ENCODE results near the gene TAF1D. TPM values are rescaled to one million over a fixed set of nuclear protein-coding genes. Genes with fewer than 3 reads are reported as not detected.

Gene TAF1D
- total and polyA plus RNA-seq, 7 experiments from 2014 or later, result 21.2 to 197 (median 156) TPM

GRCh38 chr11:93733474-93733873 lies 7.8 kb downstream of the TAF1D start:
- H3K4me1 ChIP-seq (ENCODE audit: control insufficient read depth in 2 of 2, insufficient read depth in 2 of 2, low read length in 2 of 2), result peaks cover 16 to 35% of the 10 kb centered on the region in 2 donors
- Mint-ChIP-seq H3K36me3 (peaks cover 0 to 73% (median 41%) of the 10 kb centered on the region in 5 donors), H3K27ac (peak overlapping the region in 6 of 9 donors; percentile 38 to 76 (median 59)), H3K9me3 (no peaks in the 10 kb centered on the region), H3K27me3 (no peaks in the 10 kb centered on the region), H3K4me1 (peaks cover 22 to 61% (median 48%) of the 10 kb centered on the region in 7 donors), H3K4me3 (peak overlapping the region in 1 of 10 donors; percentile 23)
- DNase-seq (no peak), ATAC-seq (no peak)
- no peaks in the 10 kb centered on the region for H3K9me3 ChIP-seq (ENCODE audit: control insufficient read depth in 2 of 3, low read length in 3 of 3)
- no peak overlapping the region for H3K4me3 ChIP-seq (ENCODE audit: low read length)
- H3K27ac ChIP-seq (ENCODE audit: low read depth, low read length), result peak overlapping the region; percentile 31
- peaks cover 47 to 76% (median 52%) of the 10 kb centered on the region in 3 experiments for H3K36me3 ChIP-seq (ENCODE audit: control insufficient read depth in 2 of 3, insufficient read depth in 3 of 3, low read length in 3 of 3)
- CTCF ChIA-PET, result no interaction called here
- intact Hi-C loops (cut with micrococcal nuclease), result no loop called here
- no peaks in the 10 kb centered on the region for H3K27me3 ChIP-seq (ENCODE audit: control insufficient read depth in 2 of 2, insufficient read depth in 2 of 2, low read length in 2 of 2)
- POLR2A ChIA-PET, result interaction anchor here (0.6 kb wide), 1 partner anchor 15 kb away, joined by 5 read pairs; no protein-coding TSS in a partner anchor

- ChIA-PET CTCF (interaction anchor here (0.6 kb wide), 1 partner anchor 25 kb away, joined by 3 read pairs; no protein-coding TSS in a partner anchor), POLR2A (interaction anchor here (4.8 kb wide), 1 partner anchor 9 kb away, joined by 32 read pairs; the partner anchor contains the start of genes C11orf54 and TAF1D)
- ATAC-seq (no peak), DNase-seq (no peak)
- peaks cover 12 to 50% (median 37%) of the 10 kb centered on the region in 7 donors for H3K4me1 Mint-ChIP-seq
- Histone ChIP-seq H3K27me3 (ENCODE audit: control insufficient read depth in 2 of 2, insufficient read depth in 2 of 2, low read length in 2 of 2) (no peaks in the 10 kb centered on the region), H3K27ac (ENCODE audit: low read depth, low read length) (peak overlapping the region; percentile 2), H3K4me1 (ENCODE audit: control insufficient read depth in 2 of 2, insufficient read depth in 2 of 2, low read length in 2 of 2) (peaks cover 6 to 24% of the 10 kb centered on the region in 2 donors), H3K9me3 (ENCODE audit: control insufficient read depth in 2 of 3, low read length in 3 of 3) (no peaks in the 10 kb centered on the region), H3K4me3 (ENCODE audit: low read length) (no peak overlapping the region), H3K36me3 (ENCODE audit: control insufficient read depth in 2 of 3, insufficient read depth in 3 of 3, low read length in 3 of 3) (peaks cover 40 to 75% (median 62%) of the 10 kb centered on the region in 3 experiments)
- H3K27ac Mint-ChIP-seq, result peak overlapping the region in 6 of 9 donors; percentile 43 to 67 (median 60)
- no peaks in the 10 kb centered on the region for H3K27me3 Mint-ChIP-seq
- intact Hi-C loops (cut with micrococcal nuclease), result no loop called here
- H3K9me3 Mint-ChIP-seq, result no peaks in the 10 kb centered on the region
- peaks cover 0 to 70% (median 39%) of the 10 kb centered on the region in 5 donors for H3K36me3 Mint-ChIP-seq
- no peak overlapping the region for H3K4me3 Mint-ChIP-seq
Observed at GRCh38 chr11:93732237-93732892, 8.9 kb downstream of the TAF1D start.

DNA sequence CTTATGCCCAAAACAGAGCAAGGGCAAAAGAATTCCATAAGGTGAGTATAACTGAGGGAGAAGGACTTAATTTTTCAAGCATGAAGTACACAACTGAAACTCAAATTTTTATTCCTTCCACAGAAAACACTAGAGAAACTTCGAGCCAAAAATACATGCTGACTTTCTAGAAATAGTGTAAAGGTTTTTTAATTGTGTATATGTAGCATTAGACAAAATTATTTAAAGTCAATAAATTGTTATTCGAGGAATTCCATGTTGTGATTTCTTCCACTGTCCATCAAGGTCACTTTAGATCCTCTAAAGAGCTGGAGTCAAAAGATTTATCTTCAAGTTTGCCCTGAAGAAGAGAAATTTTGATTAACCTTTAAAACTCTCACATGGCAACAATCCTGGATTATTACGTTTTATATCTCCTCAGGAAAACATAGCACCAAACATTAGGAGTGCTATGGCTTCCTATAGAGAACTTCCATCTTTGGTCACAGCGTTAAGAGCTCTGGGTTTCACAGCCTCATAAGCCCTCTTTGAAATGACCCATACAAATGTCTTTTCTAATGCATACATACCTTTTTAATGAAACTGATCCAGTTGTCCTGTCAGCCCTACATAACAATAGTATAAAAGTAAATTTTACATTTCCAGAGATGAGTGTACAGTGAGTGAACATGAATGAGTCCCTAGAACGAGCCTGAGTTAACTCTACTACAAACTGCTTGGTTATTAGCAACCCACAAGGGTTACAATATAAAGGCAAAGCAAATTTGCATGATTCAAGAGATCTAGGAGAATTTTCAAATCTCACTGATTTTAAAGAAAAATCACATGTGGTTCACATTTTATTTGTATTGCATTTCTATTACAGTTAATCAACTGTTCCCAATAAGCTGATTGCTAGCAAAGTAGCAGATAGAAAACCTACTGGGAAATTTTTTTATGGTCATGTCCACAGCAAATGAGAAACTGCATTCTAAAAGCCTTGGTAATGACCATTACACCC lies 10.9 kb downstream of the TAF1D start:
- intact Hi-C loops (cut with micrococcal nuclease), result loop anchor here in 1 of 2 donors (1.0 kb wide), 1 partner anchor 8 kb away; no protein-coding TSS in a partner anchor
- Mint-ChIP-seq H3K9me3 (no peaks in the 10 kb centered on the region), H3K27me3 (no peaks in the 10 kb centered on the region), H3K36me3 (peaks cover 4 to 63% (median 35%) of the 10 kb centered on the region in 5 donors), H3K4me3 (no peak overlapping the region), H3K27ac (peak overlapping the region in 3 of 9 donors; percentile 10 to 26 (median 17)), H3K4me1 (peaks cover 8 to 42% (median 21%) of the 10 kb centered on the region in 7 donors)
- Histone ChIP-seq H3K36me3 (ENCODE audit: control insufficient read depth in 2 of 3, insufficient read depth in 3 of 3, low read length in 3 of 3) (peaks cover 31 to 76% (median 56%) of the 10 kb centered on the region in 3 experiments), H3K4me3 (ENCODE audit: low read length) (no peak overlapping the region), H3K27ac (ENCODE audit: low read depth, low read length) (no peak overlapping the region), H3K27me3 (ENCODE audit: control insufficient read depth in 2 of 2, insufficient read depth in 2 of 2, low read length in 2 of 2) (no peaks in the 10 kb centered on the region), H3K9me3 (ENCODE audit: control insufficient read depth in 2 of 3, low read length in 3 of 3) (no peaks in the 10 kb centered on the region), H3K4me1 (ENCODE audit: control insufficient read depth in 2 of 2, insufficient read depth in 2 of 2, low read length in 2 of 2) (peaks cover 0 to 17% of the 10 kb centered on the region in 2 donors)
- DNase-seq (no peak), ATAC-seq (no peak)
- ChIA-PET POLR2A (interaction anchor here (4.8 kb wide), 1 partner anchor 11 kb away, joined by 32 read pairs; the partner anchor contains the start of genes C11orf54 and TAF1D), CTCF (interaction anchor here (1.2 kb wide), 1 partner anchor 10 kb away, joined by 3 read pairs; the partner anchor contains the start of gene TAF1D)

DNA sequence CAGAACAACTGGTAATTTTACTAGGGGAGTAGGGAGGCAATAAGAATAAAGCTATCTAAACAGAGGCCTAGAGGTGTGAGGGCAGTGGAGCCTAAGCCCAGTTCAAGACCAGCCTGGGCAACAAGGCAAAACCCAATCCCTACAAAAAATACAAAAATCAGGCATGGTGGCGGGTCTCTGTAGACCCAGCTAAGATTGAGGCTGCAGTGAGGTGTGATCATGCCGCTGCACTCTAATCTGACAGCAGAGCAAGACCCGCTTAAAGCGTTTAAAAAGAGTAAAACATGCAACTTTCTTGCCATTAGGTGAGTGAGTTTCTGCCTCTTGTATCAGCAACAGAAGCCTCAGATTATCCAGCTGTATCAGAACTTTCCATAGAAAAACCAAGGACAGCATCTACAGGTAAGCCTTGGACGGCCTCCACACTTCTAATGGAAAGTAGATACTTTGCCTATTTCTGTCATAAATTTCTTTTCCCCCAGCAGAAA lies 12.1 kb downstream of the TAF1D start:
- H3K9me3 Mint-ChIP-seq, result no peaks in the 10 kb centered on the region
- peaks cover 26 to 64% (median 48%) of the 10 kb centered on the region in 3 experiments for H3K36me3 ChIP-seq (ENCODE audit: control insufficient read depth in 2 of 3, insufficient read depth in 3 of 3, low read length in 3 of 3)
- no peaks in the 10 kb centered on the region for H3K9me3 ChIP-seq (ENCODE audit: control insufficient read depth in 2 of 3, low read length in 3 of 3)
- ChIA-PET CTCF (no interaction called here), POLR2A (interaction anchor here (2.1 to 4.8 kb wide), 2 partner anchors 11 to 12 kb away, joined by 4 to 32 read pairs; partner anchors contain the start of genes C11orf54 and TAF1D)
- H3K27ac Mint-ChIP-seq, result peak overlapping the region in 6 of 9 donors; percentile 14 to 69 (median 42)
- peaks cover 0 to 12% of the 10 kb centered on the region in 2 donors for H3K4me1 ChIP-seq (ENCODE audit: control insufficient read depth in 2 of 2, insufficient read depth in 2 of 2, low read length in 2 of 2)
- no peaks in the 10 kb centered on the region for H3K27me3 Mint-ChIP-seq
- DNase-seq, result no peak
- H3K27me3 ChIP-seq (ENCODE audit: control insufficient read depth in 2 of 2, insufficient read depth in 2 of 2, low read length in 2 of 2), result no peaks in the 10 kb centered on the region
- peaks cover 1 to 30% (median 11%) of the 10 kb centered on the region in 7 donors for H3K4me1 Mint-ChIP-seq
- intact Hi-C loops (cut with micrococcal nuclease), result loop anchor here in 1 of 2 donors (5.0 kb wide), 1 partner anchor 37 kb away; no protein-coding TSS in a partner anchor
- ATAC-seq, result no peak
- no peak overlapping the region for H3K27ac ChIP-seq (ENCODE audit: low read depth, low read length)
- H3K36me3 Mint-ChIP-seq, result peaks cover 4 to 53% (median 34%) of the 10 kb centered on the region in 5 donors
- H3K4me3 Mint-ChIP-seq, result no peak overlapping the region
- H3K4me3 ChIP-seq (ENCODE audit: low read length), result no peak overlapping the region

- intact Hi-C loops (cut with micrococcal nuclease), result loop anchor here in 1 of 2 donors (5.0 kb wide), 1 partner anchor 36 kb away; no protein-coding TSS in a partner anchor
- ATAC-seq, result no peak
- no peaks in the 10 kb centered on the region for H3K27me3 Mint-ChIP-seq
- ChIA-PET CTCF (no interaction called here), POLR2A (interaction anchor here (2.1 to 4.8 kb wide), 2 partner anchors 11 to 12 kb away, joined by 4 to 32 read pairs; partner anchors contain the start of genes C11orf54 and TAF1D)
- H3K27ac ChIP-seq (ENCODE audit: low read depth, low read length), result no peak overlapping the region
- H3K4me3 Mint-ChIP-seq, result no peak overlapping the region
- peak overlapping the region in 6 of 9 donors; percentile 15 to 75 (median 56) for H3K27ac Mint-ChIP-seq
- H3K36me3 Mint-ChIP-seq, result peaks cover 4 to 52% (median 34%) of the 10 kb centered on the region in 5 donors
- H3K9me3 Mint-ChIP-seq, result no peaks in the 10 kb centered on the region
- H3K4me1 Mint-ChIP-seq, result peaks cover 0 to 26% (median 9%) of the 10 kb centered on the region in 7 donors
- no peaks in the 10 kb centered on the region for H3K27me3 ChIP-seq (ENCODE audit: control insufficient read depth in 2 of 2, insufficient read depth in 2 of 2, low read length in 2 of 2)
- no peaks in the 10 kb centered on the region for H3K9me3 ChIP-seq (ENCODE audit: control insufficient read depth in 2 of 3, low read length in 3 of 3)
- peaks cover 26 to 63% (median 44%) of the 10 kb centered on the region in 3 experiments for H3K36me3 ChIP-seq (ENCODE audit: control insufficient read depth in 2 of 3, insufficient read depth in 3 of 3, low read length in 3 of 3)
- no peak overlapping the region for H3K4me3 ChIP-seq (ENCODE audit: low read length)
- H3K4me1 ChIP-seq (ENCODE audit: control insufficient read depth in 2 of 2, insufficient read depth in 2 of 2, low read length in 2 of 2), result peaks cover 0 to 8% of the 10 kb centered on the region in 2 donors
- no peak for DNase-seq
Observed at GRCh38 chr11:93728792-93729128, 12.5 kb downstream of the TAF1D start.
